ENCODE results near the gene CRISPLD2. TPM values are rescaled to one million over a fixed set of nuclear protein-coding genes. Genes with fewer than 3 reads are reported as not detected.

The CRISPLD2 gene
- total RNA-seq, 4 donors from 2014 or later = 54.9 to 109 (median 63.4) TPM

DNA sequence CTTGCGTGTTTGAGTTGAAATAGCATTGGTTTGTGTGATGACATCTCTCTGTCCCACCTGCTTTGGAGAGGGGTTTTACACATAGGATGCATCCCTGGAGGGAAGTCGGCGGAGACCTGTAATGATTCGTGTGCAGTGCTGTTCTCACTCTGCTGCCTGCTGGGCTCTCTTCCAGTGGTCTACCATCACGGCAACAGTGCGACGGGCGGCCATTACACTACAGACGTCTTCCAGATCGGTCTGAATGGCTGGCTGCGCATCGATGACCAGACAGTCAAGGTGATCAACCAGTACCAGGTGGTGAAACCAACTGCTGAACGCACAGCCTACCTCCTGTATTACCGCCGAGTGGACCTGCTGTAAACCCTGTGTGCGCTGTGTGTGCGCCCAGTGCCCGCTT is 41.1 kb upstream of the CRISPLD2 start:
- TF ChIP-seq POLR2A (IDR thresholded peaks at IDR 0.05) = no peak
- TF ChIP-seq POLR2AphosphoS5 (IDR thresholded peaks at IDR 0.05) = no peak
- TF ChIP-seq EP300 (IDR thresholded peaks at IDR 0.05) = no peak
- TF ChIP-seq, protein P1, sequence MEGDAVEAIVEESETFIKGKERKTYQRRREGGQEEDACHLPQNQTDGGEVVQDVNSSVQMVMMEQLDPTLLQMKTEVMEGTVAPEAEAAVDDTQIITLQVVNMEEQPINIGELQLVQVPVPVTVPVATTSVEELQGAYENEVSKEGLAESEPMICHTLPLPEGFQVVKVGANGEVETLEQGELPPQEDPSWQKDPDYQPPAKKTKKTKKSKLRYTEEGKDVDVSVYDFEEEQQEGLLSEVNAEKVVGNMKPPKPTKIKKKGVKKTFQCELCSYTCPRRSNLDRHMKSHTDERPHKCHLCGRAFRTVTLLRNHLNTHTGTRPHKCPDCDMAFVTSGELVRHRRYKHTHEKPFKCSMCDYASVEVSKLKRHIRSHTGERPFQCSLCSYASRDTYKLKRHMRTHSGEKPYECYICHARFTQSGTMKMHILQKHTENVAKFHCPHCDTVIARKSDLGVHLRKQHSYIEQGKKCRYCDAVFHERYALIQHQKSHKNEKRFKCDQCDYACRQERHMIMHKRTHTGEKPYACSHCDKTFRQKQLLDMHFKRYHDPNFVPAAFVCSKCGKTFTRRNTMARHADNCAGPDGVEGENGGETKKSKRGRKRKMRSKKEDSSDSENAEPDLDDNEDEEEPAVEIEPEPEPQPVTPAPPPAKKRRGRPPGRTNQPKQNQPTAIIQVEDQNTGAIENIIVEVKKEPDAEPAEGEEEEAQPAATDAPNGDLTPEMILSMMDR (IDR thresholded peaks at IDR 0.05) = no peak

DNA sequence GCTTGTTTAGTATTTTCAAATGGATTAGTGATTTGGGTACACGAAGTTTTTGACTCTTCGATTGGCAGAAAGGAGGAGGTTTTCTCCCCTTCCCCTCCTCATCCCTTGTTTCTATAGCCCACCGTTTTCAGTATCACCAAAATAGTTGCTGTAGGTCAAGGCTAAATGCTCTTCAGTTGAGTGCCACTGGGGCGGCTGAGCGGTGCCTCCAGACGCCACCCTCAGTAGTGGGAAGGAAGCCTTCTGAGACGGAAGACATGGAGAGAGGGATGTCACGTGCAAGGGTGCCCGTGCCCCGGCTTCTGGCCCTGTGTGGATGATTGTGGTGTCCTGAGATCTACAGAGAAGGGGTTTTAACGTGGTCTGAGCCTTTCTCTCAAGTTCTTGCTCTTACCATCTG is 39.7 kb upstream of the CRISPLD2 start:
- 98% methylated on average over 11 of the region's 11 CpGs for WGBS
- H3K36me3 ChIP-seq = peaks cover 51% of the 10 kb centered on the region
- H3K4me1 ChIP-seq = no peaks in the 10 kb centered on the region
- no peak overlapping the region for H3K27ac ChIP-seq
- H3K27me3 ChIP-seq = no peaks in the 10 kb centered on the region
- no peak for TF ChIP-seq EP300 (IDR thresholded peaks at IDR 0.05)
- no peak for TF ChIP-seq POLR2A (IDR thresholded peaks at IDR 0.05)
- TF ChIP-seq, protein P1 (IDR thresholded peaks at IDR 0.05) = no peak
- no peak for TF ChIP-seq POLR2AphosphoS5 (IDR thresholded peaks at IDR 0.05)
- no peak overlapping the region for H3K4me3 ChIP-seq
- H3K9me3 ChIP-seq = no peaks in the 10 kb centered on the region
- DNase-seq (ENCODE audit: low spot score in 2 of 2) = no peak

More for the DNA sequence above, 41.1 kb upstream of the CRISPLD2 start:
- 92% methylated on average over 18 of the region's 18 CpGs for WGBS
- Histone ChIP-seq H3K27me3 (no peaks in the 10 kb centered on the region), H3K9me3 (no peaks in the 10 kb centered on the region), H3K36me3 (peaks cover 63% of the 10 kb centered on the region), H3K27ac (no peak overlapping the region), H3K4me3 (no peak overlapping the region), H3K4me1 (no peaks in the 10 kb centered on the region)
- DNase-seq (ENCODE audit: low spot score in 2 of 2) = no peak

DNA sequence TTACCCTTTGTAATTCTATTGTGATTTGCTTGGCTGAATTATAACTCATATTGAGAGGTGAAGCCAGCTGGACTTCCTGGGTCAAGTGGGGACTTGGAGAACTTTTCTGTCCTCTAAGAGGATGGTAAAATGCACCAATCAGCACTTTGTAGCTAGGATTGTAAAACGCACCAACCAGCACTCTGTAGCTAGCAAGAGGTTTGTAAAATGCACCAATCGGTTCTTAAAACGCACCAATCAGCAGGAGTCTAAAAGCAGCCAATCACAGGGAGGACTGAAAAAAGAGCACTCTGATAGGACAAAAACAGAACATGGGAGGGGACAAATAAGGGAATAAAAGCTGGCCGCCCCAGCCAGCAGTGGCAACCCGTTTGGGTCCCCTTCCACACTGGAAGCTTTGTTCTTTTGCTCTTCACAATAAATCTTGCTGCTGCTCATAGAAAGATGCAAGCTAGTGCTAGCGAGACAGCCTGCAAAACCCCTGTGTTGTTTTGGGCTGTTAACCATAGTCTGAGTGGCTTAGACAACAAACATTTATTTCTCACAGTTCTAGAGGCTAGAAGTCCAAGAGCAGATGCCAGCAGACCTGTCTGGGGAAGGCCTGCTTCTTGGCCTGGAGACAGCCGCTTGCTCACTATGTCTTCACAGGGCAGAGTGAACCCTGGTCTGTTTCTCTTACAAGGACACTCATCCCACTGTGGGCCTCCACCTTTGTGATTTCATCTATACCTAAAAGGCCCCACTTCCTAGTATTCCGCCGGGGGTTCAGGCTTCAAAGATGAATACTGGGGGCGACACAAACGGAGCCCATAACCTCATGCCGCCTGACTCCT is 39.0 kb upstream of the CRISPLD2 start:
- Histone ChIP-seq H3K9me3 (no peaks in the 10 kb centered on the region), H3K4me1 (no peaks in the 10 kb centered on the region), H3K4me3 (no peak overlapping the region), H3K27me3 (no peaks in the 10 kb centered on the region), H3K36me3 (peaks cover 44% of the 10 kb centered on the region), H3K27ac (no peak overlapping the region)
- 87% methylated on average over 12 of the region's 12 CpGs for WGBS
- TF ChIP-seq EP300 (IDR thresholded peaks at IDR 0.05) = no peak
- no peak for TF ChIP-seq POLR2A (IDR thresholded peaks at IDR 0.05)
- no peak for TF ChIP-seq POLR2AphosphoS5 (IDR thresholded peaks at IDR 0.05)
- TF ChIP-seq, protein P1 (IDR thresholded peaks at IDR 0.05) = no peak
- DNase-seq (ENCODE audit: low spot score in 2 of 2) = no peak

DNA sequence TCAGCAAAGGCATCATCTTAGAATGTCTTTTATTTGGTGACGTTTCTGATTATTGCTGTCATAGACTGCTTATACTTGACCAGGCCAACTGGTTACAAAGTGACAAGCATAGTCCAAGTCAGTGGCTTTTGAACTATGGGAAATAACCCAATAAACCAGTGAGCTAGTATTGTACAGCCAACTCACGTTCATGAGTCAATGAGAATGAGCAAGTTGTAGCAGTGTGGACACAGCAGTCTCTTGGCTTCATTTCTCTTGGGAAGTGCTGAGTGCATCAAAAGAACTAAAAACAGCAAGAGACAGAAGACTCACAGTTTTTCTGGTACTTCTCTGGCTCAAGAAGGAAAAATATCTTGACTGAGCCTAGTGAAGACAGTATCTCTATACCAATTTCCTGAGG is 36.9 kb upstream of the CRISPLD2 start:
- Histone ChIP-seq H3K4me3 (no peak overlapping the region), H3K27ac (no peak overlapping the region), H3K4me1 (no peaks in the 10 kb centered on the region), H3K27me3 (no peaks in the 10 kb centered on the region), H3K36me3 (peaks cover 24% of the 10 kb centered on the region), H3K9me3 (no peaks in the 10 kb centered on the region)
- TF ChIP-seq, protein P1 (IDR thresholded peaks at IDR 0.05) = no peak
- TF ChIP-seq POLR2AphosphoS5 (IDR thresholded peaks at IDR 0.05) (no peak), POLR2A (IDR thresholded peaks at IDR 0.05) (no peak), EP300 (IDR thresholded peaks at IDR 0.05) (no peak)
- WGBS = 71% methylated on average over 2 of the region's 2 CpGs
- no peak for DNase-seq (ENCODE audit: low spot score in 2 of 2)

DNA sequence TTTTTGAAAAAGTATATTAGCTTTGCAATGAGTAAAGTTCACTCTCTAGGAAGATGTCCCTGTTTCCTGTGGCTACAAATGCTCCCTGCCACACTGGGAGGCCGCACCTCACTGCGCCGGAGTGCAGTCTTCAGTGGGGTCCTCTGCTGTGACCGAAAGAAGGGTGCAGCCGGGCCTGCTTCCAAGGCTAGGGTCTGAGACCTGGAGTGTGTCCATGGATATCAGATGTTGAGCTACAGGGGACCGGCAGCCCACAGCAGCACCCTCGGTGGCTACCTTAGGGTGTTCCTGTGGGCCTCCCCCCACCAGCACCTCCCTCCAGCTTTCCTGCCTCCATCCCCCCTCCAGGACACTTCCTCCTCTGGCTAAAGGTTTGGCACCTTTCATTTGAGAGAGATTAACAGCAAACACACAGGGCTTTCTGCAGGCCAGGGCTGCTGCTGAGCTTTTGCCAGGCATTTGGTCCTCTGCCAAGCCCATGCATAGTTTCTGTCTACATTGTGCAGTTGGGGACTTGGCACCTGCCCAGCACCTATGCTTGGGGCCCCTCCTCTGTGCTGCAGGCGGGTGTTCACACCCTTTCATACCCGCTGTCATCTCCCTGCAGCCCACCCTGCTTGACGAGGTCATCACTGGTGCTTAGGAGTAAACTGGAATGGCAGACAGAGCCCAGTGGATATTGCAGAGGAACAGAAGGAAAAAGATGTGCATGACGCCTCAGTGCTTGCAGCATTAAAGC is 33.8 kb upstream of the CRISPLD2 start:
- Histone ChIP-seq H3K4me1 (peaks cover 5% of the 10 kb centered on the region), H3K4me3 (no peak overlapping the region), H3K27me3 (no peaks in the 10 kb centered on the region), H3K27ac (no peak overlapping the region), H3K36me3 (no peaks in the 10 kb centered on the region), H3K9me3 (no peaks in the 10 kb centered on the region)
- TF ChIP-seq POLR2A (IDR thresholded peaks at IDR 0.05) (no peak), POLR2AphosphoS5 (IDR thresholded peaks at IDR 0.05) (no peak), EP300 (IDR thresholded peaks at IDR 0.05) (no peak)
- TF ChIP-seq, protein P1 (IDR thresholded peaks at IDR 0.05) = no peak
- 63% methylated on average over 8 of the region's 11 CpGs for WGBS
- peak in 1 of 2 donors; percentile 61 for DNase-seq (ENCODE audit: low spot score in 2 of 2)

Measured in suprapubic skin (tissue), 4 donors.